GM12872 (cell line): ENCODE data around the gene LY6G6F.

Source experiments
- TF ChIP-seq, protein P1 (sequence below): IDR thresholded peaks from 3 replicates; pipeline ENCODE4 v1.5.1; 2011; ENCODE audit warnings: low read depth, mild to moderate bottlenecking, low read length, moderate library complexity; ENCODE audit not compliant: insufficient read depth

LY6G6F gene

GRCh38 chr6:31720196-31720770, 13.6 kb downstream of the LY6G6F start:
- TF ChIP-seq, protein P1, sequence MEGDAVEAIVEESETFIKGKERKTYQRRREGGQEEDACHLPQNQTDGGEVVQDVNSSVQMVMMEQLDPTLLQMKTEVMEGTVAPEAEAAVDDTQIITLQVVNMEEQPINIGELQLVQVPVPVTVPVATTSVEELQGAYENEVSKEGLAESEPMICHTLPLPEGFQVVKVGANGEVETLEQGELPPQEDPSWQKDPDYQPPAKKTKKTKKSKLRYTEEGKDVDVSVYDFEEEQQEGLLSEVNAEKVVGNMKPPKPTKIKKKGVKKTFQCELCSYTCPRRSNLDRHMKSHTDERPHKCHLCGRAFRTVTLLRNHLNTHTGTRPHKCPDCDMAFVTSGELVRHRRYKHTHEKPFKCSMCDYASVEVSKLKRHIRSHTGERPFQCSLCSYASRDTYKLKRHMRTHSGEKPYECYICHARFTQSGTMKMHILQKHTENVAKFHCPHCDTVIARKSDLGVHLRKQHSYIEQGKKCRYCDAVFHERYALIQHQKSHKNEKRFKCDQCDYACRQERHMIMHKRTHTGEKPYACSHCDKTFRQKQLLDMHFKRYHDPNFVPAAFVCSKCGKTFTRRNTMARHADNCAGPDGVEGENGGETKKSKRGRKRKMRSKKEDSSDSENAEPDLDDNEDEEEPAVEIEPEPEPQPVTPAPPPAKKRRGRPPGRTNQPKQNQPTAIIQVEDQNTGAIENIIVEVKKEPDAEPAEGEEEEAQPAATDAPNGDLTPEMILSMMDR: no peak

DNA sequence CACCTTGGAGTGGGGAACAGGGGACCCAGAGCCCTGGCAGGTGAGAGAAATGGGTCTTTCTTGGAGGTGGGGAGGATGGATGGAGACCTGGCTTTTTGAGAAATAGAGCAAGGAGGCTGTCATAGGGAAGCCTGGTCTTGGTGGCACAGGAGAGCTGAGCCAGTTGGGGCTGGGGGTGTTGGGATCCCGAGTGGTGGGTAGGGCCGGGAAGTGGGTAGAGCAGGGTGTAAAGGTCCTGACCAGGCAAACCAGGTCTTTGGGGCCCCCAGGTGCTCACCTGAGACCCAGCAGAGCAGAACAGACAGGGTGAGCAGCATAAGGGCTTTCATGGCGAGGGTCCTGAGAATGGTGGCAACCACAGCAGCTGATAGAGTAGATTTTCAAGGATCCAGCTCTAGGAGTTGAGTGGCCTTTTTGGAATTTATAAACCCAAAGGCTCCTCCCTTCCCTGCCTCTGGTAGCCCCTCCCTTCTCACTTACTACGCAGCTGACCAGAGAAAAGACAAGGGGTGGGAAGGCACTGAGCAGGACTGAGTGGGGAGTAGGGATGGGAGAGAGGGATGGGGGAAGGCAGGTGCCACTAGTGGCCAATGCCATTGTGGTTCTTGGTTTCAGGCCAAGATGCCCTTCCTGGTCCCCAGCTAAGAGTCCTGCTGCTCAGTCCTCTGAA, 14.8 kb downstream of the LY6G6F start, which contains the start of gene LY6G6C:
TSS of gene LY6G6C (minus strand) at position 396 of the 670 bp plus-strand sequence. CDS start at position 329, 67 bp downstream.
- TF ChIP-seq, protein P1: no peak

DNA sequence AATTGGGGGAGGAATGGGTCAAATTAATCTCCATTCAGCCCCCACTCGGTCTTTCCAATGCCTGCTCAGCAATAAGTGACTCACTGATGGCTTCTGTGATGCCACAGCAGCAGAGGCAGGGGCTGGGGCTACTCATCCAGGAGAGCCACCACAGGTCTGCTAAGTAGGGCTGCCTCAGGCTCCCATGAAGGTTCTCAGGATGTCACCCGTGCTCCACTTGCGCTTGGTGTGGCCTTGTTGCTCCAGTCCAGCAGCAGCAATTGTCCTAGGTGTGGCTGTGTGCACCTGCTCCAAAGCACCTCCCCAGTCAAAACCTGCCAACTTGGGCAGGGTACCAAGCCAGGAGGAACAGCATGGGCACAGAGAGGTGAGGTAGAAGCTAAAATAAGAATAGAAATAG, 15.5 kb downstream of the LY6G6F start:
- TF ChIP-seq, protein P1: no peak

DNA sequence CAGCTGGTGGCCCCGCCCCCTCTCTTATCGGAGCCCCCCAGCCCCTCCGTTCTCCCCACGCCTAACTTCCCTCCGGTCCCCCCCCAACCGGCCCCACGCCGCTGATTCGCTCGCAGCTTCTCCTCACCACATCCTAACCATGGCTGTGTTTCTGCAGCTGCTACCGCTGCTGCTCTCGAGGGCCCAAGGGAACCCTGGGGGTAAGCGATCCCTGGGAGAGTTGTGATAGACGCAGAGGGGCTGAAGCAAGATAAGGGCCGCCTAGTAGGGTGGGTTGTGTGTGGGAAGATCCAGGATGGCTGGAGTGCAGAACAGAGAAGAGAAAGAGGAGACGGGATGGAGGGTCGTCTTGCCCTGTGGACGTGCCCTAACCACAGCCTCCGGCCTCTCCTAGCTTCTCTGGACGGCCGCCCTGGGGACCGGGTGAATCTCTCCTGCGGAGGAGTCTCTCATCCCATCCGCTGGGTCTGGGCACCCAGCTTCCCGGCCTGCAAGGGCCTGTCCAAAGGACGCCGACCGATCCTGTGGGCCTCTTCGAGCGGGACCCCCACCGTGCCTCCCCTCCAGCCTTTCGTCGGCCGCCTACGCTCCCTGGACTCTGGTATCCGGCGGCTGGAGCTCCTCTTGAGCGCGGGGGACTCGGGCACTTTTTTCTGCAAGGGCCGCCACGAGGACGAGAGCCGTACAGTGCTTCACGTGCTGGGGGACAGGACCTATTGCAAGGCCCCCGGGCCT, 16.7 kb downstream of the LY6G6F start, which contains the start of gene MPIG6B:
TSS of gene MPIG6B (plus strand) at position 129 of the 735 bp plus-strand sequence. CDS start at position 140, 11 bp downstream.
- TF ChIP-seq, protein P1: no peak

- TF ChIP-seq, protein P1: no peak
Measured at GRCh38 chr6:31723980-31724691, 17.5 kb downstream of the LY6G6F start.

GRCh38 chr6:31725502-31726350, 19.1 kb downstream of the LY6G6F start:
- TF ChIP-seq, protein P1: no peak
